Measurements from ENCODE around the gene DCST2. TPM values are rescaled to one million over a fixed set of nuclear protein-coding genes. Genes with fewer than 3 reads are reported as not detected.

The DCST2 gene
- polyA plus RNA-seq, 1 donor from 2014 or later, result 1.8 TPM

DNA sequence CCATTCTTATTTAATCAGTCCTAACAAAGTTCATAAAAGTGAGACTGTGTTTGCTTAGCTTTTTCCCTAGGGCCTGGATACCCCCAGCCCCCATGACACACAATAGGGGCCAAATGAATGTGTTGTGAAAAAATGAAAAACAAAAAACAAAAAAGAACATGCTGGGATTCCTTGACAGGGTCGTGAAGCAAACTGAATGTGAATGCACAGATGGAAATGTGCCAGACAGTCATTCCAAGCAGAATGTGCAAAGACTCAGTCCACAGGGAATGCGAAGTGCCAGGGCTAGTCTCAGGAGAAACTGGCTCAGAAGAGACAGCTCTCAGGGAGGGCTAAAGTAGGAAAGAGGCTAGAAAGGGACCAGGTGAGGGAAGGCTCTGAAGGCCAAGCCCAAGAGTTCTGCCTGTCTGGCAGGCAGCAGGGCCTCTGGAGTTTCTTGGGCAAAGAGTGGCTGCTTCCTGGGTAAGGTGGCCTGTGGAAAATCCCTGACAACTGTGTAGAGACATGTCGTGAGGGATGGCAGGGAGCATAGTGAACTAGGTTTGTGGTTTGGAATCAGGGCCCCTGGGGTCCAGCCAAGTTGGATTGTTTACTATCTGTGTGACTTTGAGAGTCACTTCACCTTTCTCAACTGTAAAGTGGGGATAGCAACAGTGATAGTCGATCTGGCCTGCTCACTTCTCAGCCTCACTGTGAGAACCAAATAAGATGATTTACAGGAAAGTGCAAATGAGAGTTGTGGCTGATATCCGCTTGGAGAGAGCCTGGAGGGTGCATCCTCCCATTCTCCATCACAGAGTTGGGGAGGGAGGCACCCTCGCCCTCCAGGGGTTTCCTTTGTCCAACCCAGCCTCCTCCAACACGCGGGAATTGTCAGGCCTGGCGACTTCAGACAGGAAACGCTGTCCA is 16.3 kb upstream of the DCST2 start:
- Histone ChIP-seq H3K9me3 (ENCODE audit: low read length) (no peaks in the 10 kb centered on the region), H3K36me3 (ENCODE audit: insufficient read depth, low read length) (no peaks in the 10 kb centered on the region), H3K9ac (ENCODE audit: low read length) (peak overlapping the region; percentile 74), H4K20me1 (ENCODE audit: insufficient read depth) (no peaks in the 10 kb centered on the region), H3K79me2 (replicated peaks; ENCODE audit: insufficient read depth, low read length) (no peaks in the 10 kb centered on the region), H3K27ac (ENCODE audit: low read length) (peak overlapping the region; percentile 67), H3K27me3 (ENCODE audit: insufficient read depth, low read depth, low read length) (no peaks in the 10 kb centered on the region), H3K4me3 (ENCODE audit: low read length) (peak overlapping the region; percentile 73), H2AFZ (ENCODE audit: low read depth, low read length) (peak overlapping the region; percentile 10), H3K9me2 (ENCODE audit: insufficient read depth, low read length) (no peaks in the 10 kb centered on the region), H3F3A (ENCODE audit: insufficient read depth, low read length, poor library complexity, severe bottlenecking) (no peaks in the 10 kb centered on the region), H3K4me2 (ENCODE audit: low read length) (peak overlapping the region; percentile 64)
- TF ChIP-seq, protein P1, sequence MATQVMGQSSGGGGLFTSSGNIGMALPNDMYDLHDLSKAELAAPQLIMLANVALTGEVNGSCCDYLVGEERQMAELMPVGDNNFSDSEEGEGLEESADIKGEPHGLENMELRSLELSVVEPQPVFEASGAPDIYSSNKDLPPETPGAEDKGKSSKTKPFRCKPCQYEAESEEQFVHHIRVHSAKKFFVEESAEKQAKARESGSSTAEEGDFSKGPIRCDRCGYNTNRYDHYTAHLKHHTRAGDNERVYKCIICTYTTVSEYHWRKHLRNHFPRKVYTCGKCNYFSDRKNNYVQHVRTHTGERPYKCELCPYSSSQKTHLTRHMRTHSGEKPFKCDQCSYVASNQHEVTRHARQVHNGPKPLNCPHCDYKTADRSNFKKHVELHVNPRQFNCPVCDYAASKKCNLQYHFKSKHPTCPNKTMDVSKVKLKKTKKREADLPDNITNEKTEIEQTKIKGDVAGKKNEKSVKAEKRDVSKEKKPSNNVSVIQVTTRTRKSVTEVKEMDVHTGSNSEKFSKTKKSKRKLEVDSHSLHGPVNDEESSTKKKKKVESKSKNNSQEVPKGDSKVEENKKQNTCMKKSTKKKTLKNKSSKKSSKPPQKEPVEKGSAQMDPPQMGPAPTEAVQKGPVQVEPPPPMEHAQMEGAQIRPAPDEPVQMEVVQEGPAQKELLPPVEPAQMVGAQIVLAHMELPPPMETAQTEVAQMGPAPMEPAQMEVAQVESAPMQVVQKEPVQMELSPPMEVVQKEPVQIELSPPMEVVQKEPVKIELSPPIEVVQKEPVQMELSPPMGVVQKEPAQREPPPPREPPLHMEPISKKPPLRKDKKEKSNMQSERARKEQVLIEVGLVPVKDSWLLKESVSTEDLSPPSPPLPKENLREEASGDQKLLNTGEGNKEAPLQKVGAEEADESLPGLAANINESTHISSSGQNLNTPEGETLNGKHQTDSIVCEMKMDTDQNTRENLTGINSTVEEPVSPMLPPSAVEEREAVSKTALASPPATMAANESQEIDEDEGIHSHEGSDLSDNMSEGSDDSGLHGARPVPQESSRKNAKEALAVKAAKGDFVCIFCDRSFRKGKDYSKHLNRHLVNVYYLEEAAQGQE (IDR thresholded peaks at IDR 0.05; ENCODE audit: borderline replicate concordance), result no peak
- TF ChIP-seq TAF1 (IDR thresholded peaks at IDR 0.05; ENCODE audit: low read depth) (no peak), POLR2AphosphoS5 (IDR thresholded peaks at IDR 0.05) (no peak), SMC3 (conservative IDR thresholded peaks at IDR 0.05; ENCODE audit: poor library complexity) (no peak), EZH2 (IDR thresholded peaks at IDR 0.05; ENCODE audit: borderline replicate concordance, insufficient read depth, low read length, poor library complexity, severe bottlenecking) (no peak), MXI1 (conservative IDR thresholded peaks at IDR 0.05; ENCODE audit: poor library complexity, severe bottlenecking) (no peak), EP300 (conservative IDR thresholded peaks at IDR 0.05; ENCODE audit: poor library complexity, severe bottlenecking) (no peak), RAD21 (conservative IDR thresholded peaks at IDR 0.05) (no peak)
- TF ChIP-seq, protein P2, sequence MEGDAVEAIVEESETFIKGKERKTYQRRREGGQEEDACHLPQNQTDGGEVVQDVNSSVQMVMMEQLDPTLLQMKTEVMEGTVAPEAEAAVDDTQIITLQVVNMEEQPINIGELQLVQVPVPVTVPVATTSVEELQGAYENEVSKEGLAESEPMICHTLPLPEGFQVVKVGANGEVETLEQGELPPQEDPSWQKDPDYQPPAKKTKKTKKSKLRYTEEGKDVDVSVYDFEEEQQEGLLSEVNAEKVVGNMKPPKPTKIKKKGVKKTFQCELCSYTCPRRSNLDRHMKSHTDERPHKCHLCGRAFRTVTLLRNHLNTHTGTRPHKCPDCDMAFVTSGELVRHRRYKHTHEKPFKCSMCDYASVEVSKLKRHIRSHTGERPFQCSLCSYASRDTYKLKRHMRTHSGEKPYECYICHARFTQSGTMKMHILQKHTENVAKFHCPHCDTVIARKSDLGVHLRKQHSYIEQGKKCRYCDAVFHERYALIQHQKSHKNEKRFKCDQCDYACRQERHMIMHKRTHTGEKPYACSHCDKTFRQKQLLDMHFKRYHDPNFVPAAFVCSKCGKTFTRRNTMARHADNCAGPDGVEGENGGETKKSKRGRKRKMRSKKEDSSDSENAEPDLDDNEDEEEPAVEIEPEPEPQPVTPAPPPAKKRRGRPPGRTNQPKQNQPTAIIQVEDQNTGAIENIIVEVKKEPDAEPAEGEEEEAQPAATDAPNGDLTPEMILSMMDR (IDR thresholded peaks at IDR 0.05; ENCODE audit: poor library complexity, severe bottlenecking), result no peak

DNA sequence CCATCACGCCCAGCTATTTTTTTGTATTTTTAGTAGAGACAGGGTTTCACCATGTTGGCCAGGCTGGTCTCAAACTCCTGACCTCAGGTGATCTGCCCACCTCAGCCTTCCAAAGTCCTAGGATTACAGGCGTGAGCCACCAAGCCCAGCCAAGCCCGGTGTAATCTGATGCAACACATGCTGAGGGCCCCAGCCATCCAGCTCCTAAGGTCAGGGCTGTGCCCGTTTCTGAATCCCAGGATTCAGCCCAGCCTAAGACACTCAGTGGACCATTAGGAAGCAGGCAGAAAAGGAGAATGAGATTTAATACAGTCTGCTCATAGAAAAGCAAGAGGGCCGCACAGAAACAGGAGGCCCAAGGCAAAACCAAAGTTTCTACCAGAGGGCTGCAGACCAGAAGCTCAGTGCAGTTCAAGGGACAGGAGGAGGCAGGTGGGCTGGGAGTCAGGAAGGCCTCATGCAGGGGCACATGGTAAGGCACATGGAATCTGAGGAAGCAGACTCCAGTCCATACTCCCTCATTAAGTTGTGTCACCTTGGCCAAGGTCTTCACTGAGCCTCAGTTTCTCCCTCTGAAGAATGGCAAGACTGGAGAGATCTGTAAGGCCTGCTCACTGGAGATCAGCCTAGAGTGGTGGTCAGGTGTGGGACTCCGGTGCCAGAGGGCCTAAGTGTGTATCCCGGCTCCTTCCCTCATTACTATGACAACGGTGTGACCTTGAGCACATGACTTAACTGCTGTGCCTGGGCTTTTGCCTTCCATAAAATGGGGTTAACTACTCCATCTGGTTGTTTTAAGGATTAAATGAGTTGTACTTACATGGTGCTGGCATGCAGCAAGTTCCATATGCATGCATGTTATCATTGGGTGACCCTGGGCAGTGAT is 15.1 kb upstream of the DCST2 start:
- Histone ChIP-seq H3K4me3 (ENCODE audit: low read length) (no peak overlapping the region), H3K4me2 (ENCODE audit: low read length) (no peak overlapping the region), H3K79me2 (replicated peaks; ENCODE audit: insufficient read depth, low read length) (no peaks in the 10 kb centered on the region), H3K36me3 (ENCODE audit: insufficient read depth, low read length) (no peaks in the 10 kb centered on the region), H4K20me1 (ENCODE audit: insufficient read depth) (no peaks in the 10 kb centered on the region), H3K9me2 (ENCODE audit: insufficient read depth, low read length) (no peaks in the 10 kb centered on the region), H3K27me3 (ENCODE audit: insufficient read depth, low read depth, low read length) (no peaks in the 10 kb centered on the region), H2AFZ (ENCODE audit: low read depth, low read length) (no peak overlapping the region), H3K9ac (ENCODE audit: low read length) (no peak overlapping the region), H3K9me3 (ENCODE audit: low read length) (no peaks in the 10 kb centered on the region), H3K27ac (ENCODE audit: low read length) (no peak overlapping the region), H3F3A (ENCODE audit: insufficient read depth, low read length, poor library complexity, severe bottlenecking) (no peaks in the 10 kb centered on the region)
- no peak for TF ChIP-seq EP300 (conservative IDR thresholded peaks at IDR 0.05; ENCODE audit: poor library complexity, severe bottlenecking)
- no peak for TF ChIP-seq POLR2AphosphoS5 (IDR thresholded peaks at IDR 0.05)
- TF ChIP-seq, protein P2 (IDR thresholded peaks at IDR 0.05; ENCODE audit: poor library complexity, severe bottlenecking), result no peak
- no peak for TF ChIP-seq MXI1 (conservative IDR thresholded peaks at IDR 0.05; ENCODE audit: poor library complexity, severe bottlenecking)

Data from neural cell (in vitro differentiated cells).